Measurements from ENCODE around the gene RPTOR.
"Not testable (repeated sequence)": the region's sequence is repeated elsewhere in the genome, so short reads cannot be mapped to it uniquely, and the experiment has no call there.

RPTOR gene

GRCh38 chr17:80575057-80575875 lies 30.6 kb downstream of the RPTOR start:
- TF ChIP-seq POLR2A (IDR thresholded peaks at IDR 0.05; ENCODE audit: low read length): no peak
- no peak for TF ChIP-seq GATA1 (IDR thresholded peaks at IDR 0.05; ENCODE audit: low read depth, low read length)
- peak; percentile 92 to 96 for DNase-seq

GRCh38 chr17:80577876-80578570 lies 33.4 kb downstream of the RPTOR start:
- TF ChIP-seq POLR2A (IDR thresholded peaks at IDR 0.05; ENCODE audit: low read length) (no peak), GATA1 (IDR thresholded peaks at IDR 0.05; ENCODE audit: low read depth, low read length) (no peak)
- DNase-seq: peak in 1 of 2 experiments; percentile 17

DNA sequence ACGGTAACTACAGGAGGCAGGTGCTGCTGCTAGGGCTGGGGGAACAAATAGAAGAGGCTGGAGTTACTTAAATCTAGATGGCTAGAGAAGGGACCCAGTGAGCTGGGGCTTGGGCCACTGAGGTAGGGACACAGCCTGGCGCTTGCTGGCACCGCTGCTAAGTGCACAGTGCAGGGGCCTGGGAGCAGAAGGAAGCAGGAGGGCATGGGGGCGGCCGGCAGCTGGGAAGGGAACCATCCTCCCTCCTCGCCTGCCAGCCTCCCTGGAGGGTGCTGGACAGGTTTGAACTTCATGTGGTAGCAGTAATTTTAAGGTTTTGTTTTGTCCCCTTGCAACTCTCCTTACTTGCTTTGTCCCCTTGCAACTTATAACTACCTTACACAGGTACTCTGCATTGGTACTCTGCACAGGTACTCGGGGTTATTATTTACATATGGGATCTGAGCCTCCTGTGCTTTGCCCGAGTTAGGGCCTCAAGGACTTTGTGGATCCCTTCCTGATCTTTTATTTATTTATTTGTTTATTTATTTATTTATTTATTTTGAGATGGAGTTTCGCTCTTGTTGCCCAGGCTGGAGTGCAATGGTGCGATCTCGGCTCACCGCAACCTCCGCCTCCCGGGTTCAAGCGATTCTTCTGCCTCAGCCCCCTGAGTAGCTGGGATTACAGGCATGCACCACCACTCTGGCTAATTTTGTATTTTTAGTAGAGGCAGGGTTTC lies 34.2 kb downstream of the RPTOR start:
- DNase-seq: not testable (repeated sequence)

- no peak for DNase-seq
- no peak for TF ChIP-seq POLR2A (IDR thresholded peaks at IDR 0.05; ENCODE audit: low read length)
- no peak for TF ChIP-seq GATA1 (IDR thresholded peaks at IDR 0.05; ENCODE audit: low read depth, low read length)
These were observed 37.5 kb downstream of the RPTOR start for GRCh38 chr17:80582165-80582564.

GRCh38 chr17:80584176-80584905 lies 39.7 kb downstream of the RPTOR start:
- TF ChIP-seq GATA1 (IDR thresholded peaks at IDR 0.05; ENCODE audit: low read depth, low read length): no peak
- no peak for TF ChIP-seq POLR2A (IDR thresholded peaks at IDR 0.05; ENCODE audit: low read length)
- no peak for DNase-seq

DNA sequence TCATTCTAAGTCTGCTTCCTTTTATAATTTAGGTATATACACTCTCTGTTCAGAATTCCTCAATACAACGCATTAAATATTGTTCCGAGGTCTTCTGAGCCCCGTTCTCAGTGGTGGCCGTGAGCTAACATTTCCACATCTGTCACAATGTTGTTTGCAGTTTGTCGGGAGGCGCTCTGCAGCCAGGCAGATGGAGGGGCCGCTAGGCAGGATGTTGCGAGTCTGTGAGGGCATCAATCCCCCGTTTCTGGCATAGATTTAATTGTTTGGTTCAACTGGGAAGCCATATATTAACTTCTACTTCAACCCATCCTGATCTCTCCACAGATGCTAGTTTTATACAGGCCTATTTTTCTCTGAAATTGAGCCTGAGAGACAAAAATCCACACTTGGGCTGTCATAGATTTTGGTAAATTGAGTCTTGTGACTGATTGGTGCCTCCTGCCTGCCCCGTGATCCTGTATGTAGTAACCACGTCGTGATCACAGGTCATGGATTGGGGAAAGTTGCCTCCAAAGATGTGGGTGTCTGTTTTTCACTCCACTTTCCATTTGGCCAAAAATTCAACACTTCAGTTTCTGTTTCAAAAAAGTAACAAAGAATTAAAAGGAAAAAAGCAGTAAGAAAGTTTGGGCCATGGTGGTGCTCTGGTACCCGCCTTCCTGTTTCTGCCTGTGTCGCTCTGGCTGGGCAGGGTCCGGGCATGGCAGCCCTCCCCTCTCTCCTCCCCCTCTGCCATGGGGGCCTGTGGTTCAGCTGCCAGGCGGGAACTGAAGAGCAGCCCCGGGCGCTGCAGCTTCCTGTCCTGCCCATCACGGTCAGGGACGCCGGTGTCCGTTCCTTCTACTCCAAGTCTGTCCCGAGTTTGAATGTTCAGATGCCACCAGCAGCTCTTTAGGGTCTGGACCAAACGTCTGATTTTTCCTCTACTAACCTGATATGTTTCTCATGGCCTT lies 41.5 kb downstream of the RPTOR start:
- TF ChIP-seq POLR2A (IDR thresholded peaks at IDR 0.05; ENCODE audit: low read length): no peak
- no peak for TF ChIP-seq GATA1 (IDR thresholded peaks at IDR 0.05; ENCODE audit: low read depth, low read length)
- DNase-seq: no peak

GRCh38 chr17:80586846-80587228 lies 42.2 kb downstream of the RPTOR start:
- no peak for TF ChIP-seq POLR2A (IDR thresholded peaks at IDR 0.05; ENCODE audit: low read length)
- no peak for TF ChIP-seq GATA1 (IDR thresholded peaks at IDR 0.05; ENCODE audit: low read depth, low read length)
- DNase-seq: no peak

GRCh38 chr17:80588702-80589383 lies 44.2 kb downstream of the RPTOR start:
- TF ChIP-seq POLR2A (IDR thresholded peaks at IDR 0.05; ENCODE audit: low read length) (no peak), GATA1 (IDR thresholded peaks at IDR 0.05; ENCODE audit: low read depth, low read length) (no peak)
- no peak for DNase-seq

- no peak for TF ChIP-seq GATA1 (IDR thresholded peaks at IDR 0.05; ENCODE audit: low read depth, low read length)
- TF ChIP-seq POLR2A (IDR thresholded peaks at IDR 0.05; ENCODE audit: low read length): no peak
- DNase-seq: no peak
These were observed 47.1 kb downstream of the RPTOR start for GRCh38 chr17:80591788-80592187.

- TF ChIP-seq GATA1 (IDR thresholded peaks at IDR 0.05; ENCODE audit: low read depth, low read length) (no peak), POLR2A (IDR thresholded peaks at IDR 0.05; ENCODE audit: low read length) (no peak)
These were observed 47.6 kb downstream of the RPTOR start for GRCh38 chr17:80592243-80592642.

GRCh38 chr17:80593181-80593580 lies 48.5 kb downstream of the RPTOR start:
- no peak for TF ChIP-seq POLR2A (IDR thresholded peaks at IDR 0.05; ENCODE audit: low read length)
- no peak for DNase-seq

More at GRCh38 chr17:80592243-80592642, 47.6 kb downstream of the RPTOR start:
- DNase-seq: no peak

All from erythroblast (primary cell).